GM06990 (cell line): ENCODE results near the gene HOXC9.
A peak's percentile ranks its signal among the peaks of the same experiment; 100 is the strongest.

Experiments used
- DNase-seq: peaks from one replicate; pipeline ENCODE4 v3.0.0-alpha.2; 2011; ENCODE audit not compliant: insufficient read length; ENCODE audit errors: extremely low read depth
- H3K27me3 ChIP-seq: replicated peaks from 2 replicates; pipeline ENCODE4 v1.6.0; 2011; ENCODE audit warnings: low read length; ENCODE audit not compliant: control insufficient read depth, insufficient read depth
- H3K36me3 ChIP-seq: 2 replicates; pipeline ENCODE4 v1.5.1; 2011; ENCODE audit warnings: low read length; ENCODE audit not compliant: control insufficient read depth, insufficient read depth
- H3K4me3 ChIP-seq: replicated peaks from 2 replicates; pipeline ENCODE4 v1.5.1; 2011; ENCODE audit warnings: low read depth, mild to moderate bottlenecking, control low read depth, low read length
- TF ChIP-seq, protein P1 (sequence below): IDR thresholded peaks from 2 replicates; pipeline ENCODE4 v1.5.1; 2011; ENCODE audit warnings: low read length, control low read depth, mild to moderate bottlenecking, inconsistent platforms; ENCODE audit not compliant: insufficient read depth, poor library complexity, severe bottlenecking

Gene HOXC9

GRCh38 chr12:53996240-53997203 is 3.4 kb upstream of the HOXC9 start:
- TF ChIP-seq, protein P1, sequence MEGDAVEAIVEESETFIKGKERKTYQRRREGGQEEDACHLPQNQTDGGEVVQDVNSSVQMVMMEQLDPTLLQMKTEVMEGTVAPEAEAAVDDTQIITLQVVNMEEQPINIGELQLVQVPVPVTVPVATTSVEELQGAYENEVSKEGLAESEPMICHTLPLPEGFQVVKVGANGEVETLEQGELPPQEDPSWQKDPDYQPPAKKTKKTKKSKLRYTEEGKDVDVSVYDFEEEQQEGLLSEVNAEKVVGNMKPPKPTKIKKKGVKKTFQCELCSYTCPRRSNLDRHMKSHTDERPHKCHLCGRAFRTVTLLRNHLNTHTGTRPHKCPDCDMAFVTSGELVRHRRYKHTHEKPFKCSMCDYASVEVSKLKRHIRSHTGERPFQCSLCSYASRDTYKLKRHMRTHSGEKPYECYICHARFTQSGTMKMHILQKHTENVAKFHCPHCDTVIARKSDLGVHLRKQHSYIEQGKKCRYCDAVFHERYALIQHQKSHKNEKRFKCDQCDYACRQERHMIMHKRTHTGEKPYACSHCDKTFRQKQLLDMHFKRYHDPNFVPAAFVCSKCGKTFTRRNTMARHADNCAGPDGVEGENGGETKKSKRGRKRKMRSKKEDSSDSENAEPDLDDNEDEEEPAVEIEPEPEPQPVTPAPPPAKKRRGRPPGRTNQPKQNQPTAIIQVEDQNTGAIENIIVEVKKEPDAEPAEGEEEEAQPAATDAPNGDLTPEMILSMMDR, result no peak
- H3K27me3 ChIP-seq, result peaks cover 8% of the 10 kb centered on the region
- DNase-seq, result no peak
- H3K4me3 ChIP-seq, result peak overlapping the region; percentile 58
- H3K36me3 ChIP-seq, result no peaks in the 10 kb centered on the region

GRCh38 chr12:53997204-53998109 is 2.5 kb upstream of the HOXC9 start:
- Histone ChIP-seq H3K4me3 (no peak overlapping the region), H3K27me3 (peaks cover 6% of the 10 kb centered on the region), H3K36me3 (no peaks in the 10 kb centered on the region)
- TF ChIP-seq, protein P1, result no peak
- no peak for DNase-seq

GRCh38 chr12:53998110-53998899 is 1.7 kb upstream of the HOXC9 start:
- H3K36me3 ChIP-seq, result no peaks in the 10 kb centered on the region
- H3K27me3 ChIP-seq, result peaks cover 5% of the 10 kb centered on the region
- TF ChIP-seq, protein P1, result no peak
- no peak for DNase-seq
- H3K4me3 ChIP-seq, result no peak overlapping the region

DNA sequence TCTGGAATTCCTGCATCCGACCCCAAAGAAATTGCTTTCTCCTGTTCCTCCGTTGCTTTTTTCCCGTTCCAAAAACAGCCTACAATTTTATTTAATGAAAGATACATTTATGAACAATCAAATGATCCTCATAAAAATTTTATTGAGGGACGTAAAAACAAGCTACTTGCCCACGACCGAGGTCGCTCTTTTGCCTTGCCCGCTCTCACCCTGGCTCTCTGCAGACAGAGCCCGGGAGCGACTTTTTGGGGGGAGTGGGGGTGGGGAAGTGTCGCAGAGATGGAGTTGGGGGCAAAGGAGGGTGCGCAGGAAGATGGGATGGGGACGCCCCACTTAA is 1.1 kb upstream of the HOXC9 start:
- no peak for DNase-seq
- Histone ChIP-seq H3K27me3 (peaks cover 5% of the 10 kb centered on the region), H3K4me3 (no peak overlapping the region), H3K36me3 (no peaks in the 10 kb centered on the region)
- TF ChIP-seq, protein P1, result no peak

DNA sequence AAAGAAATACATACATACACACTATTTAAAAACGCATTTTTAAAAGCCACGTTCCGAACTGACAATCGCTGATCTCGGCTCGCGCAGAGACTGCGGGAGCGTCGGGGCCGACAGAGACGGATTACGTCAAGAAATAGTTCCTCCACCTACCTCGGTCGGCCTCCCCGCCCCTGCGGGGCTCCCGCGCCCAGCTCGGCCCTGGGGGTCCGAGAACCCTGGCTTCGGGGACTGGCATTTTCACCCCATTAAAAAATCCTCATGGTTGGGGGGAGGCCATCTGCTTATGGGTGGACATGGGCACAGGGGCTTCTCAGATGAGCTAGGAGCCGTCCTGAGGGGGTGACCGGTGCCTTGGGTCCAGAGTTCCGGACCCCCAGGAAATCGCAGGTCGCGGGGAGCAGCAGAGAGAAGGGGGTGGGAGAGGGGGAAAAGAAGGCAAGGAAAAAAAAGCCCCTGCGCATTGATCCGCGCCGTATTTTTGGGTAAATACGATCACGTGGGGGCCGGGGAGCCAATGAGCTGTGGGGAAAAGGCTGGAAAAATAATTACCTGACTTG is 324 bp upstream of the HOXC9 start:
- TF ChIP-seq, protein P1, result no peak
- peak overlapping the region; percentile 50 for H3K4me3 ChIP-seq
- peaks cover 5% of the 10 kb centered on the region for H3K27me3 ChIP-seq
- H3K36me3 ChIP-seq, result no peaks in the 10 kb centered on the region
- no peak for DNase-seq
